HG02943 (cell line): ENCODE measurements around the gene METTL27.
"Not testable (repeated sequence)": the region's sequence is repeated elsewhere in the genome, so short reads cannot be mapped to it uniquely, and the experiment has no call there.

ENCODE experiments used
- ATAC-seq: cut with Tn5 transposase; IDR thresholded peaks from one replicate; pipeline ENCODE4 v1.9.1; 2021; ENCODE audit warnings: mild to moderate bottlenecking, low read depth, moderate library complexity; ENCODE audit not compliant: unreplicated experiment

Gene METTL27

GRCh38 chr7:73870041-73870492 lies 27.8 kb upstream of the METTL27 start:
- no peak for ATAC-seq

GRCh38 chr7:73869011-73869798 lies 26.9 kb upstream of the METTL27 start:
- no peak for ATAC-seq

GRCh38 chr7:73866446-73866767 lies 24.1 kb upstream of the METTL27 start:
- ATAC-seq = no peak

- ATAC-seq = no peak
Measured at GRCh38 chr7:73865738-73866445, 23.6 kb upstream of the METTL27 start.

DNA sequence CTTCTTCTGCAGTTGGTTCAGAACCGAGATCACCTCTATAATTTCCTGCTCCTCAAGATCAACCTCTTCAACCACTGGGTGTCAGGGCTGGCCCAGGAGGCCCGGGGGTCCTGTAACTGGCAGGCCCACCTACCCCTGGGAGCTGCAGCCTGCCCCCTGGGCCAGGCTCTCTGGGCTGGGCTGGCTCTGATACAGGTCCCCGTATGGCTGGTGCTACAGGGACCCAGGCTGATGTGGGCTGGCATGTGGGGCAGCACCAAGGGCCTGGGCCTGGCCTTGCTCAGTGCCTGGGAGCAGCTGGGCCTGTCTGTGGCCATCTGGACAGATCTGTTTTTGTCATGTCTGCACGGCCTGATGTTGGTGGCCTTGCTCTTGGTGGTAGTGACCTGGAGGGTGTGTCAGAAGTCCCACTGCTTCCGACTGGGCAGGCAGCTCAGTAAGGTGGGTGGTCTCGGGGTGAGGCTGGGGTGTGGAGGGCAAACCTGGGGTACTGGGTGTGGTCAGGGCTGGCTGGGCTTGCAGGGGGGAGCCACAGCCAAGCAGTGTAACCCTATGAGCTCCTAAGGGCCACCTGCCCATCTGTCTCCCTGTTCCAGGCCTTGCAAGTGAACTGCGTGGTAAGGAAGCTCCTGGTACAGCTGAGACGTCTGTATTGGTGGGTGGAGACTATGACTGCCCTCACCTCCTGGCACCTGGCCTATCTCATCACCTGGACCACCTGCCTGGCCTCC lies 22.8 kb upstream of the METTL27 start:
- ATAC-seq = no peak

DNA sequence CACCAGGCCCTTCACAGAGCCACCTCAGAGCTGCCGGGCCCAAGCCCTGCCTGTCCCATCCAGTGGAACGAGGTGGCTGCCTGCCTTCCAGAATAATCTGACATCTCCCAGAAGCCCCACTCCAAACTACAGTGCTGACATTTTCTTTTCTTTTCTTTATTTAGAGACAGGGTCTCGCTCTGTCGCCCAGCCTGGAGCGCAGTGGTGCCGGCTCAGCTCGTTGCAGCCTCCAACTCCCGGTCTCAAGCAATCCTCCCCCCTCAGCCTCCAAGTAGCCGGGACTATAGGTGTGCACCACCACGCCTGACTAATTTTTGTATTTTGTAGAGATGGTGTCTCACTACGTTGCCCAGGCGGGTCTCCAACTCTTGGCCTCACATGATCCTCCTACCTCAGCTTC lies 19.0 kb upstream of the METTL27 start:
- no peak for ATAC-seq

GRCh38 chr7:73860859-73861258 lies 18.5 kb upstream of the METTL27 start, which contains the start of gene TMEM270:
Gene TMEM270 (plus strand): TSS chr7:73861159. CDS start chr7:73861195, 36 bp downstream.
- ATAC-seq = no peak

- no peak for ATAC-seq
Measured at GRCh38 chr7:73858807-73859206, 16.5 kb upstream of the METTL27 start.

- no peak for ATAC-seq
Measured at GRCh38 chr7:73856941-73857340, 14.6 kb upstream of the METTL27 start.

DNA sequence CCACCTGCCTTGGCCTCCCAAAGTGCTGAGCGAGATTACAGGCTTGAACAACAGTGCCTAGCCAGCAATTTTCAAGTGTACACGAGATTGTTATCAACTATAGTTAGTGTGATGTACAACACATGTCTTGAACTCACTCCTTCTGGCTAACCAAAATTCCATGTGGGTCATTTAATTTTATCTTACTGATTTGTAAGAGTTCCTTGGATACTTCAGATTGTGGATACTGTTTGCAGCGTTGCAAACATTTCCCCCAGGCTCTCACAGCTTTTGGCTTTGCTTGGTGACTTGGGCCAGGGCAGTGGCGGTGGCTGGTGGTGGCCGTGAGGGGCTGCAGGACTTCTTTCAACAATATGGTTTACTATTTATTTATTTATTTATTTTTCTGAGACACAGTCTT lies 10.2 kb upstream of the METTL27 start:
- no peak for ATAC-seq

DNA sequence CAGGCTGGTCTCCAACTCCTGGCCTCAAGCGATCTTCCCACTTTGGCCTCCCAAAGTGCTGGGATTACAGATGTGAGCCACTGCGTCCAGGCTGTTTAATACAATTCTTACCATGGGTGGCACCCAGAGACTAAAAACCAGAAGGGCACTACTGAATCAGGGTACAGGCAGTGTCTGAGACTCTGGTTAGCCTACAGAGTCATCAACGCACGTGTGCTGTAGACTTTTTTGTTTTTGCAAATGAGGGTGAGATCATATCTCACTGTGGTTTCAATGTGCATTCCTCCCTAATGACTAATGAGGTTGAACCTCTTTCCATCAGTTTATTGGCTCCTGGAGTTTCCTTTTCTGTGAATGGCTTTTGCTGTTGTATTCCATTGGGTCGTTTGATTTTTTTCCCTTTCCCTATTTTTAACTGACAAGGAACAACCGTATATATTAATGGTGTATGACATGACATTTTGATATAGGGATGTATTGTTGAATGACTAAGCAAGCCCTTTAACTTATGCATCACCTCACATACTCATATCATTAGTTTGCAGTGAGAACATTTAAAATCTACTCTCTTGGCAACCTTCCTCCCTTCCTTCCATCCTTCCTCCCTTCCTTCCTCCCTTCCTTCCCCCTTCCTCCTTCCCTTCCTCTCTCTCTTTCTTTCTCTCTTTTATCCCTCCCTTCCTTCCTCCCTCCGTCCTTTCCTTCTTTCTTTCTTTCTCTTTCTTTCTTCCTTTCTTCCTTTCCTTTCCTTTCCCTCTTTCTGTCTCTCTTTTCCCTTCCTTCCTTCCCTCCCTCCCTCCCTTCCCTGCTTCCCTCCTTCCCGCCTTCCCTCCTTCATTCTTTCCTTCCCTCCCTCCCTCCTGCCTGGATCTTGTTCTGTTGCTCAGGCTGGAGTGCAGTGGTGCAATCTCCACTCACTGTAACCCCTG lies 9.4 kb upstream of the METTL27 start:
- ATAC-seq = no peak

DNA sequence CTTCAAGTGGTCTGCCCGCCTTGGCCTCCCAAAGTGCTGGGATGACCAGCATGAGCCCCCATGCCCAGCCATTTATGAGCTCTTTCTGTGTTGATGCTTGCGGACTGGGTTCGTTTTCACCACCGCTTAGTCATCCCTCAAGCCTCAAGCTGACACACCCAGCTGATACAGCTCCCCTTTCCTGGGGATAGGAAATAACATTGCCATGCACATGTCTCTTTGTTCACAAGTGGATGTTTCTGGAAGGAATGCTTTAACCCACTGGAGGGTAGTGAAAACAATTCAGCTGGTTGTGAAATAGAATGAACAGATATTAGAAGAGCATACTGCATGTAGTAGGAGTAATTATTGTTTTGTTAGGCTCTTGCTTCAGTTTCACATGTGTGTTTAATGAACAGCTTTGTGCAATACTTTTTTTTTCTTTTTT lies 8.5 kb upstream of the METTL27 start:
- no peak for ATAC-seq

GRCh38 chr7:73847941-73848723 lies 5.8 kb upstream of the METTL27 start:
- no peak for ATAC-seq

GRCh38 chr7:73845701-73846195 lies 3.4 kb upstream of the METTL27 start:
- not testable (repeated sequence) for ATAC-seq

DNA sequence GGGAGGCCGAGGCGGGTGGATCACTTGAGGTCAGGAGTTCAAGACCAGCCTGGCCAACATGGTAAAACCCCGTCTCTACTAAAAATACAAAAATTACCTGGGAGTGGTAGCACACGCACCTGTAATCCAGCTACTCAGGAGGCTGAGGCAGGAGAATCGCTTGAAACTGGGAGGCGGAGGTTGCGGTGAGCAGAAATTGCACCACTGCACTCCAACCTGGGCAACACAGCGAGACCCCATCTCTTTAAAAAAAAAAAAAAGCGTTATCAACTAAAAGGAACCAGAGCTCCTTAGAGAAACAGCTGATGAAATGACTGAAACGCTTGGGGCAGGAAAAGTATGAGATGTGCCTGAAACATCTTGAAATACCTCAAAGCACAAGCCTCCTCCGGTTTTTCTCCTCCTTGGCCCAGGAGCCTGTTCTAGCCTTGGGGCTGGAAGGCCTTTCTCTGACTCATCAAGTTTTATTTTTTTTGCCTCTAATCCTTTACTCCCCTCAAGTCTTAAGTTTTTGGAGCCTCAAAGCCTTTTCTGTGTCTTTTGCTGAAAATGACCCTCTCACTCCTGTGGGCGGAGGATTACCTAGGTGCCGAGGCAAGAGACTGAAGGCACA lies 2.6 kb upstream of the METTL27 start:
- ATAC-seq = no peak

DNA sequence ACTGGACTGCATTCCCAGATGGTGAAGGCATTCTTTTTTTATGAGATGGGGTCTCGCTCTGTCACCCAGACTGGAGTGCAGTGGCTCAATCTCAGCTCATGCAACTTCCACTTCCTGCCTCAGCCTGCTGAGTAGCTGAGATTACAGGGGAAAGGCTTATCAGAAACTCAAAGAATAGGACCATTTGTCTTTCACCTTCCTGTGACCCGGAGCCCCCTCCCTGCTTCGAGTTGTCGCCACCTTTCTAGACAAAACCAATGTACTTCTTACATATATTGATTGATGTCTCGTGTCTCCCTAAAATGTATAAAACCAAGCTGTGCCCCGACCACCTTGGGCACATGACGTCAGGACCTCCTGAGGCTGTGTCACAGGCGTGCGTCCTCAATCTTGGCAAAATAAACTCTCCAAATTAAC lies 1.8 kb upstream of the METTL27 start:
- ATAC-seq = no peak

GRCh38 chr7:73841689-73842066 lies 638 bp downstream of the METTL27 start:
- no peak for ATAC-seq

GRCh38 chr7:73840715-73841379 lies 1.5 kb downstream of the METTL27 start:
- no peak for ATAC-seq
